HL-60/S4 treated with retinoic acid at 250 ng/mL for 4 days and 3 days (cell line): ENCODE data around the gene METTL25.

Source experiments
- in situ Hi-C: fragments of 300-500 bp; cut with MboI; formaldehyde crosslinking; loops from 2 replicates; pipeline ENCODE4 v1.7.0; 2022; ENCODE audit warnings: low sequenced_read_pairs

METTL25 gene

DNA sequence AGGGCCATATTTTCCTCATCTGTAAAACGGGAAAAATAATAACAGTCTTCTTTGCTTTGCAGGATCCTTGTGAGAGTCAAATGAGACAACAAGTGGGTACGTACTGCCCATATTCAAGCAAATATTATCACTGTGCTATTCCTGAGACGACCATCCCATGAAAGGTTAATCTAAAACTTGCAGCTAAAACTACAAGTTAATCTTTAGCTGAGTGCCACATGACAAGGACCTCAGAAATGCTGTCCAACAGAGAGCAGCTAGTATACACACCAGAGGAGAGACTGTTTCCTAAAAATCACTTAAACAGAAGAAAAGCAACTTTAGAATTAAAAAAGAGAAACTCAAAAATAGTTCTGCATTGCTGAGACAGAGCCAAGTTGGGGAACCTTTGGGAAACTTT lies 165.7 kb downstream of the METTL25 start:
- in situ Hi-C loops: no loop called here

DNA sequence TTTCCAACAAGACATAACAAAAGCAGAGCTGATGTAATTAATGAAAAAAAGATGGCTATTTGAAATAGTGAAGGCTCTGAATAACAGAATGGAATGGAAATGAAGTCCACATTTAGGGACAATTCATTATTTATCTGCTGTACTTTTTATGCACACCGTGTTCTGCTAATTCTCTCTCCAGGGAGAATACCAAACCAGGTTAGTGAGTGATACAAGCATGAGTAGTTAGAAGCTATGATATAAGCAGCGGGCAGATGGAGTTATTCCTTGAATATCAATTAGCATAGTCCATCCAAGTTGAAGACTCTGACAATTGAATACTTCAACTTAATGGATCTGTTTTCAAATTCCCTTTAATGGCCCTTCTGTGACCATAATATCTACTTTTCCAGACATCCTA lies 166.3 kb downstream of the METTL25 start:
- in situ Hi-C loops: no loop called here

DNA sequence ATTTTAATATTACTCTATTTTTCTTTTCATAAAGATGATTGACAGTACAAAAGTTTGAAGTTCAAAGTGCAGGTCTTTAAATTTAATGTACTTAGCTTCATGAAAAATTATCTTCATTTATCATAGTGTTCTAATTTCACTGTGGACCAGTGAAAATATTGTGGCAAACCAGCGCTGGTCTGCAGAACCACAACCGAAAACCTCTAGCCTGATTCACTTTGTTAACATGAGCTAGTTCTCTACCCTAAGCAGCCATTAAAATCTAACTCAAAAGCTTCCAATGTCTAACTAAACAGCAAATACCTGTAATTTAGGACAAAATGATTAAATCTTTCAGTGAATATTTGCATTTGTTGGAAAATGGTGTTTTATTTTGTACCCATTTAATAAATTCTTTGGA lies 167.3 kb downstream of the METTL25 start:
- in situ Hi-C loops: no loop called here

DNA sequence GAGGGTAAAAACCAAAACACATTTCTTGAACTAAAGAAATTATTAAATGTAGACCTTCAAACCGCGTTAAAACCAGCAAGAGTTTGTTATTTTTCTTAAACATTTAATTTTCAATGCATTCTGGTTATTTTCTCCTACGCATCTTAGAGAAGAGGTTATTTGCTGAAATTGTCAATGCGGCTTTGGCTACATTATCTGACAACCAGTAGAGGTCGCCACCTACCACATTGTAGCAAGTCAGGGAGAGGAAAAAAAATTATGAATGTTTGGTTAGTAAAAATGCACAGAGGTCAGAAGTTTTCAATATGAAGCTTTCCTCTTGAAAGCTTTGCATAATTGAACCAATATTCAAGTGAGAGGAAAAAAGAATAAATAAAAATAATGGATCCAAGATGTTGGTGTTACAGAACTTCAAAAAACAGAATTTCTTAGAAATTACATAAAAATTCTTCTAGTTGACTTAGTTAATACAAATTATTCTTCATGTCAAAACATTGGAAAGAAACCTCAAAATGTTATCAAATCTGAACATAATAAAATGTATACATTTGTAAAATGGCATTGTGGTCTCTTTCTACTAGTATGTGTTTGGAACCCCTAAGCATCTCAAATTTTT lies 168.9 kb downstream of the METTL25 start:
- in situ Hi-C loops: no loop called here
